Kidney (tissue), 14 donors: ENCODE measurements around the gene ADAMTS13. TPM values are rescaled to one million over a fixed set of nuclear protein-coding genes. Genes with fewer than 3 reads are reported as not detected.

Experiments used
- DNase-seq, 5 donors: peaks; one replicate each; pipeline ENCODE4 v3.0.0-alpha.2; 2013 to 2020
- FAIRE-seq: peaks from 2 replicates; lab custom pipeline; 2012; peaks lifted over from hg19 to GRCh38; lab: Jason Lieb, UNC
- H3K27ac ChIP-seq, 2 donors: one replicate each; pipeline ENCODE4 v1.7.0; 2013; ENCODE audit warnings: low read depth in 2 of 2, low read length in 2 of 2, inconsistent platforms in 1 of 2
- H3K27me3 ChIP-seq: one replicate; pipeline ENCODE4 v1.7.1; 2013; ENCODE audit warnings: low read length, inconsistent platforms; ENCODE audit not compliant: control insufficient read depth, insufficient read depth
- H3K36me3 ChIP-seq, 3 donors: one replicate each; pipeline versions ENCODE4 v1.7.0 to v1.7.1; 2013; ENCODE audit warnings: low read length in 3 of 3, control low read depth in 1 of 3, inconsistent platforms in 1 of 3; ENCODE audit not compliant: insufficient read depth in 3 of 3, control insufficient read depth in 2 of 3
- H3K4me1 ChIP-seq, 3 donors: one replicate each; pipeline versions ENCODE4 v1.7.0 to v1.7.1; 2013; ENCODE audit warnings: low read length in 3 of 3, inconsistent platforms in 1 of 3, low read depth in 1 of 3; ENCODE audit not compliant: control insufficient read depth in 2 of 3, insufficient read depth in 2 of 3
- H3K4me3 ChIP-seq, 3 donors: one replicate each; pipeline versions ENCODE4 v1.7.0 to v1.8.1; 2013; ENCODE audit warnings: low read length in 3 of 3, control low read depth in 1 of 3, inconsistent platforms in 1 of 3
- H3K9ac ChIP-seq, 3 donors: one replicate each; pipeline versions ENCODE4 v1.7.0 to v1.7.1; 2013; ENCODE audit warnings: low read length in 3 of 3, control low read depth in 1 of 3, inconsistent platforms in 1 of 3
- H3K9me3 ChIP-seq, 3 donors: one replicate each; pipeline versions ENCODE4 v1.7.0 to v1.7.1; 2013; ENCODE audit warnings: low read length in 3 of 3, control low read depth in 1 of 3, inconsistent platforms in 1 of 3; ENCODE audit not compliant: control insufficient read depth in 2 of 3, insufficient read depth in 1 of 3
- CTCF ChIP-seq: IDR thresholded peaks from 3 replicates; pipeline ENCODE4 v1.5.1; 2012; ENCODE audit warnings: mild to moderate bottlenecking, moderate library complexity, borderline replicate concordance; ENCODE audit not compliant: insufficient read depth; ENCODE audit errors: extremely low read depth
- intact Hi-C: fragments of 100-400 bp; cut with DNase I; formaldehyde crosslinking; loops from one replicate; pipeline ENCODE4 v1.11.1; 2022
- polyA plus RNA-seq: library from polyadenylated mRNA; stranded (reverse); fragments of 350-450 nt; fragmentation: Illumina TruSeq; extraction: RNeasy Lipid Tissue Mini Kit (QIAGEN cat#74804); gene quantifications from one replicate; pipeline ENCODE4 v1.2.3, GENCODE V29; 2014; ENCODE audit warnings: low read depth, low replicate concordance; ENCODE audit not compliant: insufficient read depth
- total RNA-seq: library from RNA; stranded (reverse); fragmentation: NEBNext Ultra II Directional; extraction: Animal tissue kit (Norgen Biotek cat#: 25700); gene quantifications from one replicate; pipeline ENCODE4 v1.2.1, GENCODE V29; 2021
- donor health status: control.
- donor health status: control.
- donor health status: control.
- donor health status: control.
- donor health status: control.
- donor health status: DM: yes; HTN: yes; CAD: no.
- donor health status: Normal renal cell carcinoma (clear cell type).

ADAMTS13 gene
- total and polyA plus RNA-seq, 2 donors from 2014 or later, result 3.1 to 3.6 TPM

- peaks cover 0 to 2% (median 0%) of the 10 kb centered on the region in 3 donors for H3K36me3 ChIP-seq
- H3K27me3 ChIP-seq, result no peaks in the 10 kb centered on the region
- H3K9ac ChIP-seq, result no peak overlapping the region
- FAIRE-seq, result no peak
- no peak overlapping the region for H3K4me3 ChIP-seq
- no peak for TF ChIP-seq CTCF
- H3K9me3 ChIP-seq, result no peaks in the 10 kb centered on the region
- DNase-seq, result peak in 1 of 5 donors; percentile 74
- intact Hi-C loops, result no loop called here
- H3K27ac ChIP-seq, result no peak overlapping the region
- peaks cover 0 to 3% (median 0%) of the 10 kb centered on the region in 3 donors for H3K4me1 ChIP-seq
These were observed 51.6 kb downstream of the ADAMTS13 start for GRCh38 chr9:133473743-133474142.

- Histone ChIP-seq H3K4me3 (no peak overlapping the region), H3K9me3 (no peaks in the 10 kb centered on the region), H3K4me1 (peaks cover 0 to 3% (median 0%) of the 10 kb centered on the region in 3 donors), H3K27ac (no peak overlapping the region), H3K27me3 (no peaks in the 10 kb centered on the region), H3K36me3 (no peaks in the 10 kb centered on the region), H3K9ac (no peak overlapping the region)
- no peak for TF ChIP-seq CTCF
- FAIRE-seq, result no peak
- intact Hi-C loops, result no loop called here
- no peak for DNase-seq
These were observed 52.0 kb downstream of the ADAMTS13 start for GRCh38 chr9:133474215-133474614.

DNA sequence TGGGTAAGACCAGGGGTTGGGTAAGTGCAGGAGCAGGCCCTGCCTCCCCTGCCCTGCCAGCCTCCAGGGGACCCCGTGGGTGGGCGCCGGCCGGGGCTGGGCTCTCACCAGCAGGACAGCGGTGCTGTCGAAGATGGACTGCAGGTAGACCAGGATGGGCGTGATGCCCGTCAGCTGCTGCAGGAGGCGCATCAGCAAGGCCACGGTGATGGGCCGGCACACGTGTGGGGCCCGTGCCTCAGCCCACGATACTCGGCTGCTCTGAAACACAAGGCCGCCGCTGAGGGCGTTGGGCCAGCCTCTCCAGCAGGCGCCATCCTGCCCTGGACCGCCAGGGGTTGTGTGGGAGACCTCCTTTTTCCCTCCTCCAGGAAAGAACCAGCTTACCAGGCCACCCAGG, 52.7 kb downstream of the ADAMTS13 start:
- Histone ChIP-seq H3K36me3 (no peaks in the 10 kb centered on the region), H3K4me3 (no peak overlapping the region), H3K27ac (no peak overlapping the region), H3K9me3 (no peaks in the 10 kb centered on the region), H3K4me1 (peaks cover 0 to 5% (median 0%) of the 10 kb centered on the region in 3 donors), H3K9ac (no peak overlapping the region), H3K27me3 (no peaks in the 10 kb centered on the region)
- intact Hi-C loops, result no loop called here
- DNase-seq, result no peak
- FAIRE-seq, result no peak
- no peak for TF ChIP-seq CTCF

- intact Hi-C loops, result no loop called here
These were observed 53.3 kb downstream of the ADAMTS13 start for GRCh38 chr9:133475292-133476012.

More at GRCh38 chr9:133475292-133476012, 53.3 kb downstream of the ADAMTS13 start:
- no peak overlapping the region for H3K9ac ChIP-seq
- H3K9me3 ChIP-seq, result no peaks in the 10 kb centered on the region
- DNase-seq (no peak), FAIRE-seq (no peak)
- no peak overlapping the region for H3K4me3 ChIP-seq
- TF ChIP-seq CTCF, result no peak
- no peaks in the 10 kb centered on the region for H3K36me3 ChIP-seq
- H3K4me1 ChIP-seq, result peaks cover 0 to 5% (median 0%) of the 10 kb centered on the region in 3 donors
- no peaks in the 10 kb centered on the region for H3K27me3 ChIP-seq
- H3K27ac ChIP-seq, result no peak overlapping the region
